HuH-7.5 (cell line): ENCODE results near the gene ARPIN.
"Not testable (repeated sequence)": the region's sequence is repeated elsewhere in the genome, so short reads cannot be mapped to it uniquely, and the experiment has no call there.

Experiments used
- DNase-seq: peaks from one replicate; pipeline ENCODE4 v3.0.0; 2011; ENCODE audit warnings: low spot score

ARPIN gene

DNA sequence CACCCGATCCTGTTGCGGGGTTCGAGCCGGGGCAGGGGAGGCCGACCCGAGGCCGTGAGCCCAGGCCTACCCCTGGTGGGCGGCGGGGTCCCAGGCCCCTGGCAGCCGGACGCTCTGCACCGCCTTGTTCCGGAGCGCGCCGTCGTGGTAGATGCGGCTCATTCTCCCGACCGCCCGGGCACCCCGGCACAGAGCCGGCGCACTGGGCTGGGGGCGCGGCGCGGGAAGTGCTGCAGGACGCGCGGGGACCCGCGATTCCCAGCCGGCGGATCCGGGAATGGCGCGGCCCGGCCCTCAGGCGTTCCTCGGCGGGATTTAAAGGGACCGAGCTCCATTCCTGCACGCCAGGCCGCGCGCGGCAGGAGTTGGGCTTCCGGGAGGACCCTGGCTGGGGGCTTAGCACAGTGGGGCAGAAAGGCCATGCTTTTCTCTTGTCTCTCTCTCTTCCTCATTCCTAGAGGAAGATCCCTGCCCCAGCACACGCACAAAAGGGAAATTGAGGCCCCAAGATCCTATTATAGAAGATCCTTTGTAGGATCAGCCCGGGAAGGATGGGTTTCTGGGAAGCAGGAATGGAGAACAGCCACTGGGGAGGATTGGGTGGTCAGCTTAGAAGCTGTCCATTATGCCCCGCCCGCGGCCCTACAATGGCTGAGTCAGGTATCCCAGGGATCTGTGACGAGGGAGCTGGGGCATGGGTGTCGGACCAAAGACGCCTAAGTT is at the start of gene ARPIN:
Gene ARPIN (minus strand): TSS at position 279 of the 723 bp plus-strand sequence. CDS start 117 bp downstream, at position 162.
- DNase-seq: peak; percentile 78

DNA sequence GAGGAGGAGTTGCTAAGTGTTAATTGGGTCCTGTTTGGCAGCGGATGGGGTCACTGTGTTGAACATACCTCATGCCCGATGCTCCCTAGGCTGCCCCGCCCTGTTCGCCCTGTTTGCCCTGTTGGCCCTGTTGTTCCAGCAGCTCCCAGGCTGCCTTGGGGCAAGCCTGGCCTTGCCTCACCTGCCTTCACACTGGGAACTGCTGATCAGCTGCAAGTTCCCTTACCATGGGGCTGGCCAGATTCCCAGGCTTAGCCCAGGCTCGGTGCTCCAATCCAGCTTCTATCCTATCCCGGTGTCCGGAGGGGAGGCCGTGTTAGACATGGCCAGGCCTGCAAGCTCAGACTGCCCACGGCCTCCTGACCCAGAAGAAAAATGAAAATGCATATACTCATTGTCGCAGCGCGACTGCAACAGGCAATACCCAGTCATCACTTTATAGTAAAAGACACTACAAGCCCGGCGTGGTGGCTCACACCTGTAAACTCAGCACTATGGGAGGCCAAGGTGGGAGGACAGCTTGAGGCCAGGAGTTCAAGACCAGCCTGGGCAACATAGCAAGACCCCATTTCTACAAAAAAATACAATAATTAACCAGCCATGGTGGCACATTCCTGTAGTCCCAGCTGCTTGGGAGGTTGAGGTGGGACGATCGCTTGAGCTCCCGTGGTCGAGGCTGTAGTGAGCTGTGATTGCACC is 45.5 kb upstream of the ARPIN start:
- DNase-seq: no peak

DNA sequence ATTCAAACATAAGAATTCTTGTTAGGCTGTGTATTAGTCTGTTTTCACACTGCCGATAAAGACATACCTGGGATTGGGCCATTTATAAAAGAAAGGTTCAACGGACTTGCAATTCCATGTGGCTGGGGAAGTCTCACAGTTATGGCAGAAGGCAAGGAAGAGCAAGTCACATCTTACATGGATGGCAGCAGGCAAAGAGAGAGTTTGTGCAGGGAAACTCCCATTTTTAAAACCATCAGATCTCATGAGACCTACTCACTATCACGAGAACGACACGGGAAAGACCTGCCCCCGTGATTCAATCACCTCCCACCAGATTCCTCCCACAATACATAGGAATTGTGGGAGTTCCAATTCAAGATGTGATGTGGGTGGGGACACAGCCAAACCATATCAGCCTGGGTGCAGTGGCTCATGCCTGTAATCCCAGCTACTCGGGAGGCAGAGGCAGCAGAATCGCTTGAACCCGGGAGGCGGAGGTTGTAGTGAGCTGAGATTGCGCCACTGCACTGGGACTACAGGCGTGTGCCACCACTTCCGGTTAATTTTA is 42.8 kb upstream of the ARPIN start:
- DNase-seq: not testable (repeated sequence)

DNA sequence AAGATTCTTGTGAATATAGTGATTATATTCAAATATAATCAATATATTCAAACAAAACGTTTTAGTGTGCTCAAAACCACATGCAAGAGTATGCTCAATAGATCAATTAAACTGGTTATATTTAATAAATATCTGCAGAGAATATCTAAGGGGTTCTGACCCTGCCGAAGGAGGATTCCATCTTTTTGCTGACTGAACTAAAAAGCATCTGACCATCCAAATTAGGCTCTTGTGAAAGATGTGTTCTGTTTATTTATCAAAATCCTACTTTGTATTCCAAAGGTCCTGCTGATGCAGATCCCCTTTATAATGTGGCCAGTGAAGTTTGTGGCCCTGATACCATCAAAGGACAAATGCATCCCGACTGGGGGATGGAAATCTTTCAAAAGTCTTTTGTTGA is 41.8 kb upstream of the ARPIN start:
- no peak for DNase-seq

DNA sequence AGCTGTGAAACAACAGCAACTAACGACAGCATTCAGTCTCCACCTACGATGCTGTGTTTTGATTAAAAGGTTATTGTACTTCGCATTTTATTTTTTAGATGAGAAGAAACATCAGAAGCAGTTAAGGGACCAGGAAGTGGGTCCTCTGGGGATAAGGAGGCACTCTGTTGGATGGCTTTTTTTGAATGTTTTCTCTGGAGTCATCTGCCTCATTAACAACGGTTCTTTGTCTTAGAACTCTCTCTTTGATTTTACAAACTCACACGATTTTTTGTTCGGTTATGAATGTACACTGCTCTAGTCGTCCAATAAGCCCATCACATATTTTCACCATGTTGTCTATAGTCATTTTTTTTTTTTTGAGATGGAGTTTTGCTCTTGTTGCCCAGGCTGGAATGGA is 36.0 kb upstream of the ARPIN start:
- DNase-seq: no peak

DNA sequence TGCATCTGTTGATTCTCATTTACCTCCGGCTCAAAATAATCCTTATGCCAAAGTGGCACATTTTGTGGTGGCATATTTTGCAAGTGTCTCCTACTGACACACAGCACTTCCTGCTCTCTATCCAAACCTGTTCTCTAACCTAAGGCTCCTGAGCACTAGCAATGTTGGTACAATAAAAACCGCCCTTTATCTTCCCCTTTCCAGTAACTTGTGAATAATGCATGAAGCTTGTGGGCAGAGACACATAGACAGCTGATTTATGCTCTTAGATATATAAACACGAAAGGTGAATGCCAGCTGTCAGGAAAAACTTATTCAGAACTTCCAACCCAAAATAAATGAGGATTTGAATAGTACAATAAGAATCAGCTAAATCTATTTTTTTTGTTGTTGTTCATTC is 34.6 kb upstream of the ARPIN start:
- DNase-seq: no peak

DNA sequence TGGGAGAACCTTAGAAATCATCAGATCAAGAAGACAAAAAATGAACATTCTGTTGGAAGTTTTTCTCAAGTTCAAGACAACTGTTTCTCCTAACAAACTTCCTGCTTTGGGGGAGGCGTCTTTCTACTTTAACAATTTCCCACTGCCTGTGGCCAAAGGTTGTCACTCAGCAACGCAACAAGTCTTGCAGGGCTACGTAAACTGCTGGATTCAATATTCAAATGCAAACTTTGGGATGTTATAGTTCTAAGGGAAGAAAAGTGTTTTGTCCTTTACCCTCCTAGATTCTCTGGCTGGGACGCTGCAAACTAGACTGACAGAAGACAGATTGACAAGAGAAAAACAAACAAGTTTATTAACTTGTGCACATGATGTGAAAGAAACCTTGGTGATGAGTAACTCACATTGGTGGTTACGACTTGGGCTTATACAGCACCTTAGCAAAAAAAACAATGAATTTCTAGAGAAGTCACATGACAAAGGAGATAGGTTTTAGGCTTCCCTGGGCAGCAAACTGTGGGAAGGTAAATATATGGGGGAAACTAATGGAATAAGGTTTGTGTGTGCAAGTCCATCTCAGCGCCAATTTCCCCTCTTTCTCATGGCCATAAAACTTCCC is 34.0 kb upstream of the ARPIN start:
- no peak for DNase-seq

DNA sequence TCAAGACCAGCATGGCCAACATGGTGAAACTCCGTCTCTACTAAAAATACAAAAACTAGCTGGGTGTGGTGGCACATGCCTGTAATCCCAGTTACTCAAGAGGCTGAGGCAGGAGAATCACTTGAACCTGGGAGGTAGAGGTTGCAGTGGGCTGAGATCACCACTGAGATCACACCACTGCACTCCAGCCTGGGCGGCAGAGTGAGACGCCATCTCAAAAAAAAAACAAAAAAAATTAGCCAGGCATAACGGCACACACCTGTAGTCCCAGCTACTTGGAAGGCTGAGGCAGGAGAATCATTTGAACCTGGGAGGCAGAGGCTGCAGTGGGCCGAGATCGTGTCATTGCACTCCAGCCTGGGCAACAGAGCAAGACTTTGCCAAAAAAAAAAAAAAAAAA is 31.0 kb upstream of the ARPIN start:
- not testable (repeated sequence) for DNase-seq

DNA sequence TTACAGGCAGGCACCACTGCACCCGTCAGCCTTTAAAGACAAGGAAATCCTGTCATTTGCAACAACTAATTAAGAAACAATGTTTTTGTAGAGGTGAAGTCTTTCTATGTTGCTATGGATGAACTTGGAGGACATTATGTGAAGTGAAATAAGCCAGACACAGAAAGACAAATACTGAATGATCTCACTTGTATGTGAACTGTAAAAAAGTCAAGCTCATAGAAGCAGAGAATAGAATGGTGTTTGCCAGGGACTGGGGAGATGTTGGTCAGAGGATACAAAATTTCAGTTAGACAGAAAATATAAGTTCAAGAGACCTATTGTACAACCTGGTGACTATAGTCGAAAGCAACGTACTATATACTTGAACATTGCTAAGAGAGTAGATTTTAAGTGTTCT is 27.2 kb upstream of the ARPIN start:
- DNase-seq: no peak

DNA sequence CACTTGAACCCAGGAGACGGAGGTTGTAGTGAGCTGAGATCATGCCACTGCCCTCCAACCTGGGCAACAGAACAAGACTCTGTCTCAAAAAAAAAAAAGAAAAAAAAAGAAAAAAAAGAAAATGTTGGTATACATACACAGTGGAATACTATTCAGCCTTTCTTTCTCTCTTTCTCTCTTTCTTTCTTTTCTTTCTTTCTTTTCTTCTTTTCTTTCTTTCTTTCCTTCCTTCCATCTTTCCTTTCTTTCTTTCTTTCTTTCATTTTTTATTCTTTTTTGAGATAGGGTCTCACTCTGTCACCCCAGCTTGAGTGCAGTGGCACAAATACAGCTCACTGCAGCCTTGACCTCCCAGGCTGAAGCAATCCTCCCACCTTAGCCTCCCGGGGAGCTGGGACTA is 26.6 kb upstream of the ARPIN start:
- DNase-seq: not testable (repeated sequence)

DNA sequence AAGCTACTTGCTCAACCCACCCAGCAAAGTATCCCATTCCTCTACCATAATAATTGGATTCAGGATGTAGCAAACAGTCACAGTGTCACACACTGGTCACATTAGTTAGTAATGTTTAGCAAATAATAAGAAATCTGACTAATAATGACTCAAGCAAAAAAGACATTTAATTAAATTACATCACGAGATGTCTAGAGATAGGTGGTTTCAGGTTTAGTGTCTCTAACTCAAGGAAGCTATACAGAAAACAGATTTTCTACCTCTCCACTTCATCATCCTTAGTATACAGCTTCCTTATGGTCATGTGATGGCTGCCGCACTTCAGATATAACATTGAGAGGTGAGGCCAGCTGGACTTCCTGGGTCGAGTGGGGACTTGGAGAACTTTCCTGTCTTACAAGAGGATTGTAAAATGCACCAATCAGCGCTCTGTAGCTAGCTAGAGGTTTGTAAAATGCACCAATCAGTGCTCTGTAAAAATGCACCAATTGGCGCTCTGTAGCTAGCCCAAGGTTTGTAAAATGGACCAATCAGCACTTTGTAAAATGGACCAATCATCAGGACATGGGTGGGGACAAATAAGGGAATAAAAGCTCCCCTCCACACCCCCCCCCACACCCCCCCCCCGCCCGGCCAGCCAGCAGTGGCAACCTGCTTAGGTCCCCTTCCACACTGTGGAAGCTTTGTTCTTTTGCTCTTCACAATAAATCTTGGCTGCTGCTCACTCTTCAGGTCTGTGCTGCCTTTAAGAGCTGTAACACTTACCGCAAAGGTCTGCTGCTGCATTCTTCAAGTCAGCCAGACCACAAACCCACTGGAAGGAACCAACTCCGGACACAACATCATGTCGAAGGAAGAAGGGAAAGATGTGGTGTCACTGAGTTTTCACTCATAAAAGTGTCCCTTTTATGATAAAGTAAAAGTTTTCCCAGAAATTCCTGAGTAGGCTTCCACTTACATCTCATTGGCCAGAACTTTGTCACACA is 24.9 kb upstream of the ARPIN start:
- no peak for DNase-seq

DNA sequence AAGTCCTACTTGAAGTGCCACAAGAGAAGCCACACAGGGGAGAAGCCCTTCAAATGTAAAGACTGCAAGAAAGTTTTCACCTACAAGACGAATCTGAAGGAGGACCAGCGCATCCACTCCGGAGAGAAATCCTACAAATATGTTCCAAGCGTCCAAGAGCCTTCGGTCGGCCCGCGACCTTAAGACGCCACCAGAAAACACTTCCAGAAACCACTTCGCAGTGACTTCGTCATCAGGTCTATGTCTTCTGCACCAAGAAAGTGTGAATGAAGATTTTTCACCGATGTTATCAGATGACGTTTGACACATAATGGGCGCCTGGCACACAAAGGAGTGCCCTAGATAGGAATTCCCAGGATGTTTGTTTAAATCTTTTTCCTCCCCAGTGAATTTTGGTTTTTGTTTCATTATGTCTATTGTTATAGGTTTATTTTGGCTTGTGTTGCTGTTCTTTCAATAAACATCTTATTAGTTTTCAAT is 24.1 kb upstream of the ARPIN start:
- no peak for DNase-seq

DNA sequence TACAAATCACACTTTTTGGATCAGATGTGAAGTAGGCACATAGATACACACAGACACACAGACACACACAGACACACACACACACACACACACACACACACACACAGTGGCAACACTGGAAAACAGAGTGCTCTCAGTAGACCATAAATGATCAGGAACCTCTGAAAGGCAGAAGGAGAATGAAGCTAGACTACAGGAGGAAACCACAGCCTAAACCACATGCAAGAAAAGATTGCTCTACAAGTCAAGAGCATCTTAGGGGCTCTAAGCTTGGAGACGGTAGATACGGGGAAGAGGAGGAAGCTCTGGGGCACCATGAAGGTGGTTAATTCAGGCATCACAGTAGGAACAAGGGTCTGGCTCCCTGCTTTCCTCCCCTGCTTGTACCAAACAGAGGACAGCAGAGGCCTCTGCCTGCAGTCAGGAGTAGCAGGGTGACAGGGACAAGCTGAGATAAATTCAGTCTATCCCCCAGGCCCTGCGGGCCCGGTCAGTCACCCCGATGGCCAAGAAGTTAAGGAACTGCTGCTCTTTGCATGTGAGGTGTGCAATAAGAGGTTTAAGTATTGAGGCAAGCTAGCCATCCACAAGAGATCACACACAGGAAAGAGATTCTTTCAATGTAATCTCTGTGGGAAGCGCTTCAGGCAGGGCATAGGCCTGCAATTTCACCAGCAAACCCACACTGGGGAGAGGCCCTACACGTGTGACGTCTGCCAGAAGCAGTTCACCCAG is 23.5 kb upstream of the ARPIN start:
- DNase-seq: no peak

DNA sequence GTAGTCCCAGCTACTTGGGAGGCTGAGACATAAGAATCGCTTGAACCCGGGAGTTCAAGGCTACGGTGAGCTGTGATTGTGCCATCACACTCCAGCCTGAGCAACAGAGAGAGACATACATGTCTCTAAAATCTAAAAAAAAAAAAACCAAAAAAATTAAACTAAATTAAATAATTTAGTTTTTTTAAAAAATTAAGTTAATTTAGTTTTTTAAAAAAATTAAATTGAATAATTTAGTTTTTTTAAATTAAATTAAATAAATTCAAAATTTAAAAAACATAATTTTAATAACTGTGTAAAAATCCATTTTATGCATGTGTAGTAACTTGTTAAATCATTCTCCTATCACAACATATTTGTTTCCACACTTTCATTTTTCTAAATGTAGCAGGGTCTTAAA is 20.1 kb upstream of the ARPIN start:
- DNase-seq: no peak

DNA sequence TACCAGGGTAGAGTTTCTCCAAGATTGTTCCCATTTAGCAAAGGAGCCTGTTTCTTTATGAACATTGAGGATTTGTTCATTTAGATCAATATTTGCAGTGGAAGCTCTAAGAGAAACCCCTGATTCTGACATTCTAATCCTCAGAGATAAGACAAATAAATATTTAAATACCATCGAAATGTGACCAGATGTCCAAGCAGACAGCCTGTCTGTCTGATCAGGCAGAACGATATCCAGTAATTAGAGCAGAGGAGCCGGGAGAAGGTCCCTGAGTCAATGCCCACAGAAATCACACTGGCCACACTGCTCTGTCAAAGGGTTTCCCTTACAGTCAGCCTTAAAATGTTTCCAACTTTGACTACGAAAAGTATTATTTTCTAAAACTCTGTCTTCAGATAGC is 15.7 kb upstream of the ARPIN start:
- no peak for DNase-seq

DNA sequence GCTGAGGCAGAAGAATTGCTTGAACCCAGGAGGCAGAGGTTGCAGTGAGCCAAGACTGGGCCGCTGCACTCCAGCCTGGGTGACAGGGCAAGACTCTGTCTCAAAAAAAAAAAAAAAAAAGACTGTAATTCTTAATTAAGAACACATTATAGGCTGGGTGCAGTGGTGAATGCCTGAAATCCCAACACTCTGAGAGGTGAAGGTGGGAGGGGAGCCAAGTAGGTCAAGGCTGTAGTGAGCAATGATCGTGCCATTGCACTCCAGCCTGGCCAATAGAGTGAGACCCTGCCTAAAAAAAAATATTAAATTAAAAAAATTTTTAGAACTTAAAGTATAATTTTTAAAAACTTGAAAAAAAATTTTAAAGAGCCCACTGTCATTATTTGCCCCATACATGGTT is 13.4 kb upstream of the ARPIN start:
- no peak for DNase-seq

DNA sequence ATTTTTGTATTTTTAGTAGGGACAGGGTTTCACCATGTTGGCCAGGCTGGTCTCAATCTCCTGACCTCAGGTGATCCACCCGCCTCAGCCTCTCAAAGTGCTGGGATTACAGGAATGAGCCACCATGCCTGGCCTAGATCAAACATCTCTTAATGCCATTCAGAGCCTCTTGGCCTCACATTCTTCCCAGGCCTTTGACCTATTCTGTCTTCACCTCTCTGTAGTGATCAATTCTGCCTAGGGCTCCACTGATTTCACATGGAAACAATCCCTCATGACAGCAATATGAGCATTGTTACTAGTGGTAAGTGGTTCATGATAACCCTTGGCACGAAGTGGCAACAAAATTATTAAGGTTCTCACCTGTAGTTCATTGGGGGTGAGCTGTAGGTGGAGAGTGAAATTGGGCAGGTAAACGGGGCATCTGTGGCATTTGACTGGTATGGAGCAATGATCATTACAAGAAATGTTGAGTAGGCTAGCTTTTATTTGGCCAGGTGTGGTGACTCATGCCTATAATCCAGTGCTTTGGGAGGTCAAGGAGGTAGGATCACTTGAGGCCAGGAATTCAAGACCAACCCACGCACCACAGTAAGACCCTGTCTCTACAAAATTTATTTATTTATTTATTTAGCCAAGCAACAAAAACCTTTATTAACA is 4.8 kb upstream of the ARPIN start:
- no peak for DNase-seq

DNA sequence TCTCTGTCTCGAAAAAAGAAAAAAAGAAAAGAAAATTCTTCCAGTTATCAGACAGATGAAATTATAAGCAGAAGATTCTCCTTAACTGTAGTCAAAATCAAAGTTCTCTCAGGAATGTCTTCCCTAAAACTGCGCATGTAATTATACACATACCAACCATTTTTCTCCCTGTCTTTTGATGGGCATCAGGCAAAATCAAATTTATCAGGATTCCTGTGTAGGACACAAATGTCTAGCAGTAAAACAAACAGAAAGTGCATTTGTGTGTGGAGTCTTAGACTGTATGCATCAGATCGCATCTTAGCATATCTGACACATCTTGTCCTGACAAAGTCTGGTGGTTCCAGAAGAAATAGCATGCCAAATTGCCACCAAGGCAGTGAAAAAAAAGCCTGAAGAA is 3.9 kb upstream of the ARPIN start:
- no peak for DNase-seq

DNA sequence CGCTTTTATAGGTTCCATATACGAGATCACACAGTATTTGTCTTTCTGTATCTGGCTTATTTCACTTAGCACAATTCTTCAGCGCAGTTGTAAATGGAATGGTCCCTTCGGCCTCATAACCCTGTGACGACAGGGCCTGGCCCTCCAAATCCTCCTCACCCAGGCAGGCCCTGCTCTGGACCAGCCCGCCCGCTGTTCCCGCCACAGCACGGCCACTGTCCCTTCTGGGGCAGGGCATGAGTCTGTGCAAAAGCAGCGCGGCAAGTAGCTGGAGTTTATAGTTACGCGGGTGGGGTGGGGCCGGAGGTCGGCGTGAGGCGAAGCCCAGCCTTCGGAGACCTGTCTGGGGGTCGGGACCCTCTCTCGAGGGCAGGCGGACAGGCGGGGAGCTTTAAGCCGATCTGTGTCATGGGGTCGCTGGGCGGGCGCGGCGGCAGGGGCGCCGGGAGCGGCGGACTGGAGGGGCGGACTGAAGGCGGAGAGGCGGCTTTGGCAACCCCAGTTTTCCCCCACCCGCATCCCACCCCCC is 543 bp downstream of the ARPIN start:
- peak; percentile 77 for DNase-seq
